Natural killer cell (primary cell): Measurements from ENCODE around the gene ATP8B4. TPM values are rescaled to one million over a fixed set of nuclear protein-coding genes. Genes with fewer than 3 reads are reported as not detected.
A peak's percentile ranks its signal among the peaks of the same experiment; 100 is the strongest.

Experiments used
- ATAC-seq, 3 donors: fragments of 150-1000 bp in 2 of 3; fragments of 200-7000 bp in 1 of 3; cut with Tn5 transposase; 1 replicate in 1 of 3; 2 replicates in 2 of 3; pipeline ENCODE4 v1.10.0; 2021; ENCODE audit warnings: mild to moderate bottlenecking in 2 of 3, moderate library complexity in 2 of 3
- DNase-seq, 2 donors: peaks; one replicate each; pipeline versions ENCODE4 v3.0.0 to v3.0.0-alpha.2; 2013 to 2021; ENCODE audit warnings: mixed read lengths in 1 of 2
- H3K27ac ChIP-seq: one replicate; pipeline ENCODE4 v1.5.1; 2013; ENCODE audit warnings: mild to moderate bottlenecking, low read length
- H3K27me3 ChIP-seq: one replicate; pipeline ENCODE4 v1.6.1; 2013; ENCODE audit warnings: low read length; ENCODE audit not compliant: control insufficient read depth, insufficient read depth
- H3K36me3 ChIP-seq: one replicate; pipeline ENCODE4 v1.6.1; 2013; ENCODE audit warnings: low read length; ENCODE audit not compliant: control insufficient read depth, insufficient read depth
- H3K4me1 ChIP-seq: one replicate; pipeline ENCODE4 v1.6.1; 2013; ENCODE audit warnings: low read length; ENCODE audit not compliant: control insufficient read depth, insufficient read depth
- H3K4me3 ChIP-seq: one replicate; pipeline ENCODE4 v1.5.1; 2013; ENCODE audit warnings: low read length
- H3K9me3 ChIP-seq: one replicate; pipeline ENCODE4 v1.6.1; 2013; ENCODE audit warnings: low read length; ENCODE audit not compliant: control insufficient read depth, insufficient read depth
- H3K27ac Mint-ChIP-seq, 2 donors: one replicate each; pipeline ENCODE4 v1.8.0; 2022; ENCODE audit warnings: mild to moderate bottlenecking in 2 of 2, mixed read lengths in 2 of 2, moderate library complexity in 1 of 2
- H3K27me3 Mint-ChIP-seq, 2 donors: one replicate each; pipeline ENCODE4 v1.8.0; 2022; ENCODE audit warnings: low read depth in 2 of 2, mixed read lengths in 2 of 2
- H3K36me3 Mint-ChIP-seq: one replicate; pipeline ENCODE4 v1.8.0; 2022; ENCODE audit warnings: mixed read lengths
- H3K4me1 Mint-ChIP-seq, 2 donors: one replicate each; pipeline ENCODE4 v1.8.0; 2022; ENCODE audit warnings: mixed read lengths in 2 of 2
- H3K4me3 Mint-ChIP-seq: one replicate; pipeline ENCODE4 v1.8.0; 2022; ENCODE audit warnings: mild to moderate bottlenecking, moderate library complexity, mixed read lengths
- H3K9me3 Mint-ChIP-seq, 2 donors: one replicate each; pipeline ENCODE4 v1.8.0; 2022; ENCODE audit warnings: mixed read lengths in 2 of 2
- CTCF ChIP-seq: fragments of 200-600 bp; IDR thresholded peaks from one replicate; pipeline ENCODE4 v1.8.0; 2022; ENCODE audit warnings: antibody characterized with exemption
- WGBS: methylation state at CpG from one replicate; pipeline ENCODE4 v1.1.7; 2013; ENCODE audit warnings: missing lambda C conversion rate; ENCODE audit not compliant: insufficient coverage; 5-methylcytosine and 5-hydroxymethylcytosine counted together
- intact Hi-C: fragments of 100-400 bp; cut with micrococcal nuclease; formaldehyde crosslinking; loops from one replicate; pipeline ENCODE4 v1.14.2; 2022
- total RNA-seq, 4 donors: library from RNA; stranded (reverse); fragments of 120-200 nt in 1 of 4; gene quantifications; one replicate each; pipeline versions ENCODE4 v1.2.3 to v1.2.4, GENCODE V29; 2013 to 2022

Gene ATP8B4
- total RNA-seq, 3 donors from 2014 or later (not counting 1 experiment from before 2014, with no cell fraction given): 55.6 to 89.5 (median 75.1) TPM

GRCh38 chr15:50108461-50108860 lies 10.6 kb downstream of the ATP8B4 start:
- Histone ChIP-seq H3K27me3 (no peaks in the 10 kb centered on the region), H3K9me3 (no peaks in the 10 kb centered on the region), H3K4me3 (no peak overlapping the region), H3K4me1 (peaks cover 46% of the 10 kb centered on the region), H3K27ac (peak overlapping the region; percentile 74), H3K36me3 (no peaks in the 10 kb centered on the region)
- Mint-ChIP-seq H3K4me3 (peak overlapping the region; percentile 82), H3K27ac (peak overlapping the region; percentile 91 to 92), H3K9me3 (no peaks in the 10 kb centered on the region), H3K36me3 (peaks cover 9% of the 10 kb centered on the region), H3K4me1 (peaks cover 77 to 91% of the 10 kb centered on the region in 2 donors), H3K27me3 (no peaks in the 10 kb centered on the region)
- DNase-seq: no peak
- no peak for ATAC-seq
- no peak for TF ChIP-seq CTCF
- intact Hi-C loops: loop anchor here (5.0 kb wide), 3 partner anchors 61 to 486 kb away; partner anchors contain the start of genes DTWD1 and FAM227B
- WGBS: 46% methylated on average over 4 of the region's 4 CpGs

GRCh38 chr15:50107591-50108408 lies 11.2 kb downstream of the ATP8B4 start:
- H3K27ac Mint-ChIP-seq: peak overlapping the region; percentile 91 to 92
- H3K4me3 Mint-ChIP-seq: peak overlapping the region; percentile 82
- peaks cover 77 to 92% of the 10 kb centered on the region in 2 donors for H3K4me1 Mint-ChIP-seq
- Histone ChIP-seq H3K27ac (peak overlapping the region; percentile 74), H3K9me3 (no peaks in the 10 kb centered on the region), H3K36me3 (no peaks in the 10 kb centered on the region), H3K27me3 (no peaks in the 10 kb centered on the region), H3K4me3 (no peak overlapping the region), H3K4me1 (peaks cover 39% of the 10 kb centered on the region)
- DNase-seq (peak in 1 of 2 donors; percentile 19), ATAC-seq (peak; percentile 68 to 91 (median 74))
- intact Hi-C loops: loop anchor here (2.0 to 5.0 kb wide), 4 partner anchors 41 to 485 kb away; partner anchors contain the start of genes DTWD1 and FAM227B
- no peak for TF ChIP-seq CTCF
- H3K9me3 Mint-ChIP-seq: no peaks in the 10 kb centered on the region
- no peaks in the 10 kb centered on the region for H3K27me3 Mint-ChIP-seq
- 26% methylated on average over 7 of the region's 7 CpGs for WGBS
- H3K36me3 Mint-ChIP-seq: peaks cover 15% of the 10 kb centered on the region

GRCh38 chr15:50107157-50107556 lies 11.9 kb downstream of the ATP8B4 start:
- Mint-ChIP-seq H3K4me3 (peak overlapping the region; percentile 82), H3K4me1 (peaks cover 77 to 92% of the 10 kb centered on the region in 2 donors), H3K36me3 (peaks cover 21% of the 10 kb centered on the region), H3K9me3 (peaks cover 1 to 2% of the 10 kb centered on the region in 2 donors), H3K27ac (peak overlapping the region; percentile 91 to 92), H3K27me3 (no peaks in the 10 kb centered on the region)
- Histone ChIP-seq H3K27ac (peak overlapping the region; percentile 74), H3K27me3 (no peaks in the 10 kb centered on the region), H3K4me1 (peaks cover 34% of the 10 kb centered on the region), H3K36me3 (no peaks in the 10 kb centered on the region), H3K9me3 (no peaks in the 10 kb centered on the region), H3K4me3 (no peak overlapping the region)
- ATAC-seq (peak; percentile 54 to 63 (median 56)), DNase-seq (no peak)
- intact Hi-C loops: loop anchor here (2.0 to 5.0 kb wide), 4 partner anchors 40 to 485 kb away; partner anchors contain the start of genes DTWD1 and FAM227B
- no peak for TF ChIP-seq CTCF
- WGBS: 20% methylated on average over 3 of the region's 4 CpGs
